DND-41 (cell line): ENCODE results near the gene GLE1.

Source experiments
- ATAC-seq: fragments of 200-7000 bp; cut with Tn5 transposase; 3 replicates; pipeline ENCODE4 v1.9.1; 2021; ENCODE audit warnings: low read depth; ENCODE audit not compliant: insufficient read depth
- DNase-seq: peaks from one replicate; pipeline ENCODE4 v3.0.0-alpha.2; 2020
- H2AFZ ChIP-seq: 2 replicates; pipeline ENCODE4 v1.6.0; 2012; ENCODE audit warnings: low read depth, low read length
- H3K27ac ChIP-seq: 2 replicates; pipeline ENCODE4 v1.5.1; 2012; ENCODE audit warnings: low read length, inconsistent platforms
- H3K27me3 ChIP-seq: fragments of 200-600 bp; sonication (generic); 2 replicates; pipeline ENCODE4 v1.6.0; 2012; ENCODE audit warnings: low read length, mild to moderate bottlenecking, inconsistent platforms; ENCODE audit not compliant: insufficient read depth, poor library complexity
- H3K36me3 ChIP-seq: 2 replicates; pipeline ENCODE4 v1.5.1; 2012; ENCODE audit warnings: low read length, inconsistent platforms; ENCODE audit not compliant: insufficient read depth
- H3K4me1 ChIP-seq: 2 replicates; pipeline ENCODE4 v1.5.1; 2012; ENCODE audit warnings: mild to moderate bottlenecking, low read length; ENCODE audit not compliant: insufficient read depth
- H3K4me2 ChIP-seq: 2 replicates; pipeline ENCODE4 v1.6.0; 2012; ENCODE audit warnings: mild to moderate bottlenecking, moderate library complexity, low read length, inconsistent platforms; ENCODE audit not compliant: insufficient read depth
- H3K4me3 ChIP-seq, 2 experiments: fragments of 200-600 bp in 1 of 2; shearing (Covaris generic) in 1 of 2; 2 replicates each; pipeline ENCODE4 v1.5.1; 2012 to 2016; ENCODE audit warnings: inconsistent platforms in 2 of 2, low read length in 2 of 2, mild to moderate bottlenecking in 2 of 2, low read depth in 1 of 2, moderate library complexity in 1 of 2
- H3K79me2 ChIP-seq: 2 replicates; pipeline ENCODE4 v1.6.0; 2012; ENCODE audit warnings: low read length, inconsistent platforms; ENCODE audit not compliant: insufficient read depth
- H3K9ac ChIP-seq: 2 replicates; pipeline ENCODE4 v1.6.0; 2012; ENCODE audit warnings: low read depth, mild to moderate bottlenecking, inconsistent platforms, low read length, moderate library complexity
- H3K9me3 ChIP-seq: 2 replicates; pipeline ENCODE4 v1.5.1; 2012; ENCODE audit warnings: low read length, moderate library complexity, mild to moderate bottlenecking, inconsistent platforms; ENCODE audit not compliant: insufficient read depth, severe bottlenecking
- H4K20me1 ChIP-seq: 2 replicates; pipeline ENCODE4 v1.6.0; 2012; ENCODE audit warnings: low read length; ENCODE audit not compliant: insufficient read depth
- CTCF ChIP-seq: IDR thresholded peaks from 2 replicates; pipeline ENCODE4 v1.5.1; 2012; ENCODE audit warnings: borderline replicate concordance, low read length, moderate library complexity, mild to moderate bottlenecking; ENCODE audit not compliant: poor library complexity, severe bottlenecking; ENCODE audit errors: extremely low read depth
- EZH2 ChIP-seq: IDR thresholded peaks from 3 replicates; pipeline ENCODE4 v1.6.1; 2012; ENCODE audit warnings: borderline replicate concordance, low read depth, mild to moderate bottlenecking, moderate library complexity, low read length, inconsistent platforms; ENCODE audit not compliant: severe bottlenecking

Gene GLE1

GRCh38 chr9:128575469-128575868 lies 71.0 kb downstream of the GLE1 start:
- no peaks in the 10 kb centered on the region for H4K20me1 ChIP-seq
- H3K4me2 ChIP-seq = no peak overlapping the region
- H3K36me3 ChIP-seq = peaks cover 82% of the 10 kb centered on the region
- no peaks in the 10 kb centered on the region for H3K27me3 ChIP-seq
- H3K9ac ChIP-seq = no peak overlapping the region
- no peaks in the 10 kb centered on the region for H3K4me1 ChIP-seq
- ATAC-seq = no peak
- no peaks in the 10 kb centered on the region for H3K9me3 ChIP-seq
- H3K4me3 ChIP-seq = no peak overlapping the region
- 0 out of 2 replicates have a peak, but pooled peaks cover 3% of the 10 kb centered on the region for H3K79me2 ChIP-seq
- no peak overlapping the region for H3K27ac ChIP-seq
- DNase-seq = no peak
- TF ChIP-seq EZH2 (no peak), CTCF (no peak)
- H2AFZ ChIP-seq = no peak overlapping the region

GRCh38 chr9:128575916-128576315 lies 71.4 kb downstream of the GLE1 start:
- Histone ChIP-seq H3K9me3 (no peaks in the 10 kb centered on the region), H3K36me3 (peaks cover 86% of the 10 kb centered on the region), H3K79me2 (0 out of 2 replicates have a peak, but pooled peaks cover 3% of the 10 kb centered on the region)

GRCh38 chr9:128577206-128577605 lies 72.7 kb downstream of the GLE1 start:
- no peak for TF ChIP-seq CTCF
- TF ChIP-seq EZH2 = no peak
- Histone ChIP-seq H3K36me3 (peaks cover 94% of the 10 kb centered on the region), H3K27me3 (no peaks in the 10 kb centered on the region), H3K4me2 (no peak overlapping the region), H3K79me2 (0 out of 2 replicates have a peak, but pooled peaks cover under 1% of the 10 kb centered on the region), H3K4me1 (no peaks in the 10 kb centered on the region), H2AFZ (no peak overlapping the region), H4K20me1 (no peaks in the 10 kb centered on the region), H3K27ac (no peak overlapping the region), H3K4me3 (no peak overlapping the region), H3K9me3 (no peaks in the 10 kb centered on the region), H3K9ac (no peak overlapping the region)
- DNase-seq = no peak
- ATAC-seq = no peak

More at GRCh38 chr9:128575916-128576315, 71.4 kb downstream of the GLE1 start:
- H3K4me3 ChIP-seq = no peak overlapping the region
- no peak for TF ChIP-seq CTCF
- TF ChIP-seq EZH2 = no peak
- no peak overlapping the region for H3K27ac ChIP-seq
- no peaks in the 10 kb centered on the region for H3K27me3 ChIP-seq
- no peaks in the 10 kb centered on the region for H4K20me1 ChIP-seq
- ATAC-seq (no peak), DNase-seq (no peak)
- no peaks in the 10 kb centered on the region for H3K4me1 ChIP-seq
- H3K9ac ChIP-seq = no peak overlapping the region
- no peak overlapping the region for H2AFZ ChIP-seq
- no peak overlapping the region for H3K4me2 ChIP-seq

- Histone ChIP-seq H3K27me3 (no peaks in the 10 kb centered on the region), H3K9me3 (no peaks in the 10 kb centered on the region), H3K36me3 (peaks cover 98% of the 10 kb centered on the region), H3K4me3 (no peak overlapping the region), H3K4me1 (no peaks in the 10 kb centered on the region), H3K79me2 (no peaks in the 10 kb centered on the region), H4K20me1 (no peaks in the 10 kb centered on the region), H3K4me2 (no peak overlapping the region), H2AFZ (no peak overlapping the region), H3K27ac (no peak overlapping the region), H3K9ac (no peak overlapping the region)
- no peak for DNase-seq
- TF ChIP-seq CTCF = no peak
- no peak for ATAC-seq
These were observed 74.7 kb downstream of the GLE1 start for GRCh38 chr9:128579194-128579593.
